ENCODE results near the gene BRD4.

BRD4 gene

GRCh38 chr19:15256708-15257331, 75.5 kb downstream of the BRD4 start:
- Histone ChIP-seq H3K9ac (ENCODE audit: insufficient read length) (no peak overlapping the region), H3K4me3 (no peak overlapping the region)
- TF ChIP-seq EZH2 (IDR thresholded peaks at IDR 0.05) = no peak
- no peak for TF ChIP-seq FOXP2 (optimal IDR thresholded peaks at IDR 0.05; ENCODE audit: control extremely low read depth, extremely low read length, insufficient read depth)
- no peak for TF ChIP-seq POLR2AphosphoS5 (IDR thresholded peaks at IDR 0.05; ENCODE audit: borderline replicate concordance, low read depth, low read length)

GRCh38 chr19:15255359-15255990, 76.9 kb downstream of the BRD4 start:
- peaks cover 98% of the 10 kb centered on the region for H3K36me3 ChIP-seq (ENCODE audit: insufficient read depth, low read length)

More at GRCh38 chr19:15256708-15257331, 75.5 kb downstream of the BRD4 start:
- no peaks in the 10 kb centered on the region for H3K9me3 ChIP-seq (ENCODE audit: low read depth, low read length)
- peaks cover 98% of the 10 kb centered on the region for H3K36me3 ChIP-seq (ENCODE audit: insufficient read depth, low read length)
- no peak overlapping the region for H3K27ac ChIP-seq
- DNase-seq (ENCODE audit: low read depth, low spot score) = no peak

GRCh38 chr19:15254547-15254946, 77.8 kb downstream of the BRD4 start:
- no peak overlapping the region for H3K9ac ChIP-seq (ENCODE audit: insufficient read length)
- peaks cover 97% of the 10 kb centered on the region for H3K36me3 ChIP-seq (ENCODE audit: insufficient read depth, low read length)
- no peak overlapping the region for H3K4me3 ChIP-seq
- no peaks in the 10 kb centered on the region for H3K9me3 ChIP-seq (ENCODE audit: low read depth, low read length)
- DNase-seq (ENCODE audit: low read depth, low spot score) = no peak
- TF ChIP-seq FOXP2 (optimal IDR thresholded peaks at IDR 0.05; ENCODE audit: control extremely low read depth, extremely low read length, insufficient read depth) (no peak), POLR2AphosphoS5 (IDR thresholded peaks at IDR 0.05; ENCODE audit: borderline replicate concordance, low read depth, low read length) (no peak), EZH2 (IDR thresholded peaks at IDR 0.05) (no peak)
- H3K27ac ChIP-seq = no peak overlapping the region

More at GRCh38 chr19:15255359-15255990, 76.9 kb downstream of the BRD4 start:
- Histone ChIP-seq H3K27ac (no peak overlapping the region), H3K9me3 (ENCODE audit: low read depth, low read length) (no peaks in the 10 kb centered on the region), H3K9ac (ENCODE audit: insufficient read length) (no peak overlapping the region), H3K4me3 (no peak overlapping the region)
- TF ChIP-seq POLR2AphosphoS5 (IDR thresholded peaks at IDR 0.05; ENCODE audit: borderline replicate concordance, low read depth, low read length) = no peak
- no peak for TF ChIP-seq EZH2 (IDR thresholded peaks at IDR 0.05)
- no peak for TF ChIP-seq FOXP2 (optimal IDR thresholded peaks at IDR 0.05; ENCODE audit: control extremely low read depth, extremely low read length, insufficient read depth)
- no peak for DNase-seq (ENCODE audit: low read depth, low spot score)

- TF ChIP-seq FOXP2 (optimal IDR thresholded peaks at IDR 0.05; ENCODE audit: control extremely low read depth, extremely low read length, insufficient read depth) (no peak), POLR2AphosphoS5 (IDR thresholded peaks at IDR 0.05; ENCODE audit: borderline replicate concordance, low read depth, low read length) (no peak), EZH2 (IDR thresholded peaks at IDR 0.05) (no peak)
- no peak overlapping the region for H3K27ac ChIP-seq
- no peak overlapping the region for H3K4me3 ChIP-seq
- no peak for DNase-seq (ENCODE audit: low read depth, low spot score)
- no peaks in the 10 kb centered on the region for H3K9me3 ChIP-seq (ENCODE audit: low read depth, low read length)
- H3K9ac ChIP-seq (ENCODE audit: insufficient read length) = no peak overlapping the region
- H3K36me3 ChIP-seq (ENCODE audit: insufficient read depth, low read length) = peaks cover 97% of the 10 kb centered on the region
Measured at GRCh38 chr19:15253513-15253912, 78.8 kb downstream of the BRD4 start.

GRCh38 chr19:15253061-15253460, 79.3 kb downstream of the BRD4 start:
- H3K27ac ChIP-seq = no peak overlapping the region

GRCh38 chr19:15252398-15253018, 79.8 kb downstream of the BRD4 start:
- Histone ChIP-seq H3K9me3 (ENCODE audit: low read depth, low read length) (no peaks in the 10 kb centered on the region), H3K9ac (ENCODE audit: insufficient read length) (no peak overlapping the region), H3K27ac (no peak overlapping the region), H3K36me3 (ENCODE audit: insufficient read depth, low read length) (peaks cover 97% of the 10 kb centered on the region), H3K4me3 (no peak overlapping the region)
- no peak for TF ChIP-seq POLR2AphosphoS5 (IDR thresholded peaks at IDR 0.05; ENCODE audit: borderline replicate concordance, low read depth, low read length)
- no peak for TF ChIP-seq FOXP2 (optimal IDR thresholded peaks at IDR 0.05; ENCODE audit: control extremely low read depth, extremely low read length, insufficient read depth)
- TF ChIP-seq EZH2 (IDR thresholded peaks at IDR 0.05) = no peak
- DNase-seq (ENCODE audit: low read depth, low spot score) = no peak

More at GRCh38 chr19:15253061-15253460, 79.3 kb downstream of the BRD4 start:
- DNase-seq (ENCODE audit: low read depth, low spot score) = no peak
- Histone ChIP-seq H3K4me3 (no peak overlapping the region), H3K9me3 (ENCODE audit: low read depth, low read length) (no peaks in the 10 kb centered on the region), H3K9ac (ENCODE audit: insufficient read length) (no peak overlapping the region), H3K36me3 (ENCODE audit: insufficient read depth, low read length) (peaks cover 97% of the 10 kb centered on the region)
- TF ChIP-seq POLR2AphosphoS5 (IDR thresholded peaks at IDR 0.05; ENCODE audit: borderline replicate concordance, low read depth, low read length) (no peak), EZH2 (IDR thresholded peaks at IDR 0.05) (no peak), FOXP2 (optimal IDR thresholded peaks at IDR 0.05; ENCODE audit: control extremely low read depth, extremely low read length, insufficient read depth) (no peak)

- no peak overlapping the region for H3K27ac ChIP-seq
- no peaks in the 10 kb centered on the region for H3K9me3 ChIP-seq (ENCODE audit: low read depth, low read length)
- H3K36me3 ChIP-seq (ENCODE audit: insufficient read depth, low read length) = peaks cover 97% of the 10 kb centered on the region
- no peak overlapping the region for H3K9ac ChIP-seq (ENCODE audit: insufficient read length)
- TF ChIP-seq EZH2 (IDR thresholded peaks at IDR 0.05) (no peak), FOXP2 (optimal IDR thresholded peaks at IDR 0.05; ENCODE audit: control extremely low read depth, extremely low read length, insufficient read depth) (no peak), POLR2AphosphoS5 (IDR thresholded peaks at IDR 0.05; ENCODE audit: borderline replicate concordance, low read depth, low read length) (no peak)
- H3K4me3 ChIP-seq = no peak overlapping the region
- no peak for DNase-seq (ENCODE audit: low read depth, low spot score)
Measured at GRCh38 chr19:15251749-15252397, 80.5 kb downstream of the BRD4 start.
